GM21528 (cell line): ENCODE results near the gene MYL2.
"Not testable (repeated sequence)": the region's sequence is repeated elsewhere in the genome, so short reads cannot be mapped to it uniquely, and the experiment has no call there.

Experiments used
- ATAC-seq: cut with Tn5 transposase; IDR thresholded peaks from one replicate; pipeline ENCODE4 v1.9.1; 2021; ENCODE audit warnings: mild to moderate bottlenecking, moderate library complexity; ENCODE audit not compliant: unreplicated experiment, low FRiP score

Gene MYL2

GRCh38 chr12:110920324-110920910, at the start of gene MYL2:
Gene MYL2, minus strand, starts transcription at chr12:110920579. Its CDS starts 50 bp downstream, at chr12:110920529.
- no peak for ATAC-seq

GRCh38 chr12:110966081-110966760, 45.8 kb upstream of the MYL2 start:
- no peak for ATAC-seq

- ATAC-seq, result no peak
Measured at GRCh38 chr12:110965574-110965973, 45.2 kb upstream of the MYL2 start.

GRCh38 chr12:110960795-110961194, 40.4 kb upstream of the MYL2 start:
- ATAC-seq, result no peak

GRCh38 chr12:110957652-110958051, 37.3 kb upstream of the MYL2 start:
- ATAC-seq, result no peak

GRCh38 chr12:110957159-110957558, 36.8 kb upstream of the MYL2 start:
- ATAC-seq, result no peak

- ATAC-seq, result not testable (repeated sequence)
Measured at GRCh38 chr12:110950867-110951266, 30.5 kb upstream of the MYL2 start.

- not testable (repeated sequence) for ATAC-seq
Measured at GRCh38 chr12:110950466-110950865, 30.1 kb upstream of the MYL2 start.

- ATAC-seq, result no peak
Measured at GRCh38 chr12:110948041-110948440, 27.7 kb upstream of the MYL2 start.

- no peak for ATAC-seq
Measured at GRCh38 chr12:110943373-110943772, 23.0 kb upstream of the MYL2 start.

- no peak for ATAC-seq
Measured at GRCh38 chr12:110941391-110941790, 21.0 kb upstream of the MYL2 start.

- ATAC-seq, result no peak
Measured at GRCh38 chr12:110940933-110941332, 20.6 kb upstream of the MYL2 start.

GRCh38 chr12:110940296-110940695, 19.9 kb upstream of the MYL2 start:
- ATAC-seq, result no peak

GRCh38 chr12:110937104-110937641, 16.8 kb upstream of the MYL2 start:
- no peak for ATAC-seq

GRCh38 chr12:110936367-110937103, 16.2 kb upstream of the MYL2 start:
- ATAC-seq, result no peak

- ATAC-seq, result no peak
Measured at GRCh38 chr12:110935588-110935987, 15.2 kb upstream of the MYL2 start.

- ATAC-seq, result no peak
Measured at GRCh38 chr12:110934093-110934852, 13.9 kb upstream of the MYL2 start.

- ATAC-seq, result no peak
Measured at GRCh38 chr12:110933326-110933974, 13.1 kb upstream of the MYL2 start.

GRCh38 chr12:110932046-110932445, 11.7 kb upstream of the MYL2 start:
- no peak for ATAC-seq

GRCh38 chr12:110931315-110931728, 10.9 kb upstream of the MYL2 start:
- no peak for ATAC-seq
